ENCODE measurements around the gene PLXDC2.

DNA sequence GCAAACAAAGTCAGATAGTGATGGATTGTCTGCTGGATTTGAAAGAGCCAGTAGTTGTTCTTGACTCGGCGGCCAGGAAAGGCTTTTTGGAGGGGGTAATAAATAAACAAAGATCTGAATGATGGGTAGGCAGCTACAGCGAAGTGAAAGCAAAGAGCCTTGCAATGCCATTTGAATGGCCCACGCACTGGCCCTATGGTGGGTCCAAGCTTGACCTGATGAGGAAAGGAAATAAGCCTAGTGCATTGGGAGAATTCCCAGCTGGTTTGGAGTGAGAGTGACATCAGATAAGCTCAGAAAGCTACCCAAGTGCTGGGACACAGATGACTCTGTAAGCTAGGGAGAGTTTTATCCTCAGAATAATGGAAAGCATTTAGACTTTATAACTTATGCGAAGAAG lies 365.2 kb downstream of the PLXDC2 start:
- TF ChIP-seq, protein P1, sequence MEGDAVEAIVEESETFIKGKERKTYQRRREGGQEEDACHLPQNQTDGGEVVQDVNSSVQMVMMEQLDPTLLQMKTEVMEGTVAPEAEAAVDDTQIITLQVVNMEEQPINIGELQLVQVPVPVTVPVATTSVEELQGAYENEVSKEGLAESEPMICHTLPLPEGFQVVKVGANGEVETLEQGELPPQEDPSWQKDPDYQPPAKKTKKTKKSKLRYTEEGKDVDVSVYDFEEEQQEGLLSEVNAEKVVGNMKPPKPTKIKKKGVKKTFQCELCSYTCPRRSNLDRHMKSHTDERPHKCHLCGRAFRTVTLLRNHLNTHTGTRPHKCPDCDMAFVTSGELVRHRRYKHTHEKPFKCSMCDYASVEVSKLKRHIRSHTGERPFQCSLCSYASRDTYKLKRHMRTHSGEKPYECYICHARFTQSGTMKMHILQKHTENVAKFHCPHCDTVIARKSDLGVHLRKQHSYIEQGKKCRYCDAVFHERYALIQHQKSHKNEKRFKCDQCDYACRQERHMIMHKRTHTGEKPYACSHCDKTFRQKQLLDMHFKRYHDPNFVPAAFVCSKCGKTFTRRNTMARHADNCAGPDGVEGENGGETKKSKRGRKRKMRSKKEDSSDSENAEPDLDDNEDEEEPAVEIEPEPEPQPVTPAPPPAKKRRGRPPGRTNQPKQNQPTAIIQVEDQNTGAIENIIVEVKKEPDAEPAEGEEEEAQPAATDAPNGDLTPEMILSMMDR (IDR thresholded peaks at IDR 0.05; ENCODE audit: borderline replicate concordance, extremely low read depth, low read length, poor library complexity, severe bottlenecking), result no peak
- TF ChIP-seq EZH2 (IDR thresholded peaks at IDR 0.05; ENCODE audit: borderline replicate concordance, low read depth, low read length, severe bottlenecking), result no peak

All from DND-41 (cell line).